Measurements from ENCODE around the gene GZMM. TPM values are rescaled to one million over a fixed set of nuclear protein-coding genes. Genes with fewer than 3 reads are reported as not detected.

The GZMM gene
- total RNA-seq, 4 donors from 2014 or later = 0.88 TPM; not detected in 3

DNA sequence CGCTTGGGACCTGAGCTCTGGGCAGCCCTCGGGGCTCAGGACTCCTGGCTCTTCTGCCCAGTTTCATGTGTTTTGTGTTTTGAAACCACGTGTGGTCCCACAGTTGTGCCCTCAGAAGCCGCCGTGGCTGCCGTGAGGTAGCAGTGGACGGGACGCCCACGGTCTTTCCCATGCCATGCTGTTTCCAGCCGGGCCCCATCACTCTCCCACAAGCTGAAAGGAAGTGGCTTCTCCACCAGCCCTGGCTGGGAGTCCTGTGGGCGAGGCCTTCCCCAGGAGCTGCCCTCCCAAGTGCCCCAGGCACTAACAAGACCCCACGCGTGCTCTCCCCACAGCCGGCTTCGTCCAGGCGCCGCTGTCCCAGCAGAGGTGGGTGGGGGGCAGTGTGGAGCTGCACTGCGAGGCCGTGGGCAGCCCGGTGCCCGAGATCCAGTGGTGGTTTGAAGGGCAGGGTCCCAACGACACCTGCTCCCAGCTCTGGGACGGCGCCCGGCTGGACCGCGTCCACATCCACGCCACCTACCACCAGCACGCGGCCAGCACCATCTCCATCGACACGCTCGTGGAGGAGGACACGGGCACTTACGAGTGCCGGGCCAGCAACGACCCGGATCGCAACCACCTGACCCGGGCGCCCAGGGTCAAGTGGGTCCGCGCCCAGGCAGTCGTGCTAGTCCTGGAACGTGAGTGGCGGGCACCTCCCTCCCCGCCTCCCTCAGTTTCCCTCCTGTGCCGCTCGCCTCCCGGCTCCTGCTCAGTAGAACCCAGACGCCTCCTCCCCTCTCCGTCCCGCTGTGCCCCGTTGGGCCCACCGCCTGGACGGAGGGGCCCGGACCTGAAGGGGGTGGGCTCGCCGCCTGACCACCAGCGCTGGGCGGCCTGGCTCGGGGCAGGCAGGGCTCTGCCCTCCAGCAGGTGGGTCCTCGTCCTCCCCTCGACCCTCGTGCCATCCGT is 33.9 kb downstream of the GZMM start:
- TF ChIP-seq, protein P1, sequence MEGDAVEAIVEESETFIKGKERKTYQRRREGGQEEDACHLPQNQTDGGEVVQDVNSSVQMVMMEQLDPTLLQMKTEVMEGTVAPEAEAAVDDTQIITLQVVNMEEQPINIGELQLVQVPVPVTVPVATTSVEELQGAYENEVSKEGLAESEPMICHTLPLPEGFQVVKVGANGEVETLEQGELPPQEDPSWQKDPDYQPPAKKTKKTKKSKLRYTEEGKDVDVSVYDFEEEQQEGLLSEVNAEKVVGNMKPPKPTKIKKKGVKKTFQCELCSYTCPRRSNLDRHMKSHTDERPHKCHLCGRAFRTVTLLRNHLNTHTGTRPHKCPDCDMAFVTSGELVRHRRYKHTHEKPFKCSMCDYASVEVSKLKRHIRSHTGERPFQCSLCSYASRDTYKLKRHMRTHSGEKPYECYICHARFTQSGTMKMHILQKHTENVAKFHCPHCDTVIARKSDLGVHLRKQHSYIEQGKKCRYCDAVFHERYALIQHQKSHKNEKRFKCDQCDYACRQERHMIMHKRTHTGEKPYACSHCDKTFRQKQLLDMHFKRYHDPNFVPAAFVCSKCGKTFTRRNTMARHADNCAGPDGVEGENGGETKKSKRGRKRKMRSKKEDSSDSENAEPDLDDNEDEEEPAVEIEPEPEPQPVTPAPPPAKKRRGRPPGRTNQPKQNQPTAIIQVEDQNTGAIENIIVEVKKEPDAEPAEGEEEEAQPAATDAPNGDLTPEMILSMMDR (IDR thresholded peaks at IDR 0.05; ENCODE audit: low read depth) = no peak

DNA sequence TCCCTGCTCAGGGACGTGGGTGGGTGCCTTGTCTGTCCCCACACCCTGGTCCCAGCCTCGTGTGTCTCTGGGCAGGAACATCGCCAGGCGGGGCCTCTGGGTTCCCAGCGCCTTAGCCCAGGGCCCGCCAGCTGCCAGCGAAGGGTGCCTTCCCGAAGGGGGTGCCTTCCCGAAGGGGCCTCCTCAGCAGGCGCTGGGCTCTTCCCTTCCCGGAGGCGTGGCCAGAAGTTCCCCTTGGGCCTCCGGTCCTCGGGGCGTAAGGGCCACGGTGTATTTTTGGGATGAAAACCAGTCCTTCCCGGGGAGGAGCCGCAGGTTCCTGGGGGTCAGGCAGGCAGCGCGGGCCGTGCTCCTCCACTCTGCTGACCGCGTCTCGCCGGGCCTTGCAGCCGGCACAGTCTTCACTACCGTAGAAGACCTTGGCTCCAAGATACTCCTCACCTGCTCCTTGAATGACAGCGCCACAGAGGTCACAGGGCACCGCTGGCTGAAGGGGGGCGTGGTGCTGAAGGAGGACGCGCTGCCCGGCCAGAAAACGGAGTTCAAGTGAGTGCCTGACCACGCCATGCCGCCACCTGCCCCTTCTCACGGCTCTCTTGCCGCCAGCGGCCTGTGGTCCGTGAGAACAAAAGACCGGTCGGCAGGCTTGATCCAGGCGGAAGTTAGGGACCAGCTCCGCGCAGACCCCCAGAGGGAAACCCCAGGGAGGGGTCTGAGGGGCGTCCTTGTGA is 35.4 kb downstream of the GZMM start:
- TF ChIP-seq, protein P1 (IDR thresholded peaks at IDR 0.05; ENCODE audit: low read depth) = no peak

DNA sequence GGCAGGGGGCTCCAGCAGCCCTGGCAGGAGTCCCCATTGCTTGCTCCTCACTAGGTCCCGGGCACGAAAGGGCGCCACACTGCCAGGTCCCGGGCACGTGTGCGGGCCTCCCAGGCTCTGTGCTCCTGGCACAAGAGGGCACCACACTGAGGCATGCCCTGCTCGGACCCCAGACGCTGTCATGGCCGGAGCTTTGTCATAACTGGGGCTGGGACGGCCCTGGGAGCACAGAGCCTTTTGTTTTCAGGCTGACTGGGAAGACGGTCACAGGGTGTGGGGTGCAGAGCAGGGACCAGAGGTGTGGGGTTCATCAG is 35.9 kb downstream of the GZMM start:
- TF ChIP-seq, protein P1 (IDR thresholded peaks at IDR 0.05; ENCODE audit: low read depth) = no peak

DNA sequence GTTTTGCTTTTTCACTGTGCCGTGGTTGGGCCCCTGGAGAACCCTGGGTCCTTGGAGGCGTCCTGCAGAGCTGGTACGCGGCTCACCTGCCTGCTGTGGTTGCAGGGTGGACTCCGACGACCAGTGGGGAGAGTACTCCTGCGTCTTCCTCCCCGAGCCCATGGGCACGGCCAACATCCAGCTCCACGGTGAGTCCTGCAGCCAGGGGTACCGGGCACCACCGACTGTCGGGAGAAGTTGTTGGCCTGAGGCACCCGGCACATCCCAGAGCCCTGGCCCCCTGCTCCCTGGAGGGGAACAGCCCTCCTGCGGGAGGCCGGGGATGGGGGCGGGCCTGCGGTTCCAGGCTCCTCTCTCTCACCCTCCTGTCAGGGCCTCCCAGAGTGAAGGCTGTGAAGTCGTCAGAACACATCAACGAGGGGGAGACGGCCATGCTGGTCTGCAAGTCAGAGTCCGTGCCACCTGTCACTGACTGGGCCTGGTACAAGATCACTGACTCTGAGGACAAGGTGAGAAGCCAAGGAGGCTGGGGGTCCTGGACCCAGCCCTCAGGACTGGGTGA is 36.5 kb downstream of the GZMM start:
- TF ChIP-seq, protein P1 (IDR thresholded peaks at IDR 0.05; ENCODE audit: low read depth) = no peak

DNA sequence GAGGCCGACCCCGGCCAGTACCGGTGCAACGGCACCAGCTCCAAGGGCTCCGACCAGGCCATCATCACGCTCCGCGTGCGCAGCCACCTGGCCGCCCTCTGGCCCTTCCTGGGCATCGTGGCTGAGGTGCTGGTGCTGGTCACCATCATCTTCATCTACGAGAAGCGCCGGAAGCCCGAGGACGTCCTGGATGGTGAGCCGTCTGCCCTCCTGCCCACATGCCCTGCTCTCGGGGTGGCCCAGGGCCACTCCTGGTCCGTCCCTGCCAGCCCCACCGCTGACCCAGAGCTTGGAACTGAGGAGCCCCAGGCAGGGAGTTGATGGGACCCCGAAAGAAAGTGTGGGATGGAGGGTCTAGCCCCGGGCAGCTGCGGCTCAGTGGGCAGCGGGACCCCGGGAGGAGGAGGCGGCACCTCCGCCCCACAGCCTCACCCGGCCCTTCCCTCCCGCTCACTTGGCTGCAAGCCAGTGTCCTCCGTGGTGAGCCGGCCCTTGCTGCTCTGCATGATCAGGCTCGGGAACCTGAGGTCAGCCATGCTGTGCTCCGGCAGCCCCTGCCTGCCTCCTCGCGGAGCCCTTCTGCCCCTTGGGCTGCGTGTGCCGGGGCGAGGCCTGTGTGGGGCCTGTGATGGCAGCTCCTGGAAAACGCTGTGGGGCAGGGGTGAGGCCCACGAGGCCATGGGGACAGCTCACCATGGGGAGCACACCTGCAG is 37.7 kb downstream of the GZMM start:
- TF ChIP-seq, protein P1 (IDR thresholded peaks at IDR 0.05; ENCODE audit: low read depth) = no peak

DNA sequence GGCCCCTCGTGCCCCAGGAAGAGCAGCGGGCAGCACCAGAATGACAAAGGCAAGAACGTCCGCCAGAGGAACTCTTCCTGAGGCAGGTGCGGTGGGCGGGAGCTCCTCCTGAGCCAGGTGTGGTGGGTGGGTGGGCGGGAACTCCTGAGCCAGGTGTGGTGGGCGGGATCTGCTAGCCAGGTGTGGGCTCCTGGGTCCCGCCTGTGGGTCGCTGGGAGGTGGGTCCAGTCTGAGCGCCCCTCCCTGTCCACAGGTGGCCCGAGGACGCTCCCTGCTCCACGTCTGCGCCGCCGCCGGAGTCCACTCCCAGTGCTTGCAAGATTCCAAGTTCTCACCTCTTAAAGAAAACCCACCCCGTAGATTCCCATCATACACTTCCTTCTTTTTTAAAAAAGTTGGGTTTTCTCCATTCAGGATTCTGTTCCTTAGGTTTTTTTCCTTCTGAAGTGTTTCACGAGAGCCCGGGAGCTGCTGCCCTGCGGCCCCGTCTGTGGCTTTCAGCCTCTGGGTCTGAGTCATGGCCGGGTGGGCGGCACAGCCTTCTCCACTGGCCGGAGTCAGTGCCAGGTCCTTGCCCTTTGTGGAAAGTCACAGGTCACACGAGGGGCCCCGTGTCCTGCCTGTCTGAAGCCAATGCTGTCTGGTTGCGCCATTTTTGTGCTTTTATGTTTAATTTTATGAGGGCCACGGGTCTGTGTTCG is 38.8 kb downstream of the GZMM start:
- TF ChIP-seq, protein P1 (IDR thresholded peaks at IDR 0.05; ENCODE audit: low read depth) = no peak

All from subcutaneous adipose tissue (tissue), 4 donors.